Measurements from ENCODE around the gene MT1B. TPM values are rescaled to one million over a fixed set of nuclear protein-coding genes. Genes with fewer than 3 reads are reported as not detected.

Gene MT1B
- total and polyA plus RNA-seq, 9 donors, result not detected

DNA sequence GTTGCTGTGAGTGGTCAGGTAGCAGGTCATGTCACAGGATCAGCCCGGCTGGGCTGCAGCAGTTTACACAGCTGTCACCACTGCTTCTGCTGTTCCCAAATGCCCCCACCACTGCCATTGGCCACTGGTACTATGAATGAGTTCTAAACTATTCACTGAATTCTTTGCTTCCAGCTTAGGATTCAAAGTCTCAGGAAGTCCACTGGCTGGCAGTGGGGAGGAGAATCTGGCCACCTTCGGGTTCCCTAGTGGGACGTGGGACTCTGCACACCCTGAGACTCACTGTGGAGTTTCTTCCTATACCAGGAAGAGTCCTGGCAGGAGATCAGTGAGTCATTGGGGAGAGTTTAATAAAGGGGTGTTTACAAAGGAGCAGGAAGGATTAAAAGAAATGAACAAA is 37.5 kb downstream of the MT1B start:
- intact Hi-C loops (cut with DNase I), result loop anchor here in 1 of 4 donors (10.0 kb wide), 1 partner anchor 104 kb away; the partner anchor contains the start of gene MT3
- 72 to 81% (median 74%) methylated on average over 3 of the region's 3 CpGs for WGBS, 3 donors

DNA sequence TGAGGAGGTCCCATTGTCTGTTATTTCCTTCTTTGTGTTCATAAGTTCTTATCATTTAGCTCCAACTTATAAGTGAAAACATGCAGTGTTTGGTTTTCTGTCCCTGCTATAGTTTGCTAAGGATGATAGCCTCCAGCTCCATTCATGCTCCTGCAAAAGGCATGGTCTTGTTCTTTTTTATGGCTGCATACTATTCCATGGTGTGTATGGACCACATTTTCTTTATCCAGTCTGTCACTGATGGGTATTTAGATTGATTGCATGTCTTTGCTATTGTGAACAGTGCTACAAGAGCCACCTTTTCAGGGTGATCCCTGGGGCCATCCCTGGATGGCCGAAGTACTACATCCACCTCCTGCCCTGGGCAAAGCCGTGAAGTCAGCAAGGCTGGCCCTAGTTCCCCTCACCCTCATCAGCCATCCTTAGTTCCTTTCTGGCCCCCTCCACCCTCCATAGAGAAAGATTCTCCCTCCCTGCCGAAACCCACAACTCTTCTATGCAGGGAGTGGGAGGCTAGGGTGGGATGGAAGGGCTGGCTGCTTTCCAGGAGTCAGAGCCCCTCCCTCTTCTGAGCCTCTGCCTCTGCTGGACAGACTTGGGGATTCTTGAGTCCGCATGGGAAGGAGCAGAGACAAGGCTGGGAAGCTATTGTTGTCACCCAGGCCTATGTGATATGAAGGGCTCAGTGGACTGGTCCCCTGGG is 38.9 kb downstream of the MT1B start:
- 64 to 73% (median 66%) methylated on average over 4 of the region's 4 CpGs for WGBS, 3 donors
- Histone ChIP-seq H3K9me3 (no peaks in the 10 kb centered on the region), H3K27ac (no peak overlapping the region), H3K4me3 (no peak overlapping the region), H3K4me1 (ENCODE audit: insufficient read depth) (peaks cover 3% of the 10 kb centered on the region), H3K27me3 (no peaks in the 10 kb centered on the region), H3K36me3 (no peaks in the 10 kb centered on the region)
- no peak for TF ChIP-seq CTCF (IDR thresholded peaks at IDR 0.05)
- no peak for TF ChIP-seq POLR2A (IDR thresholded peaks at IDR 0.05)
- TF ChIP-seq EP300 (IDR thresholded peaks at IDR 0.05), result no peak
- intact Hi-C loops (cut with DNase I), result loop anchor here in 2 of 4 donors (5.0 to 10.0 kb wide), 3 partner anchors 166 to 798 kb away; partner anchors contain the start of gene BBS2 (in 1 of the 2)
- no peak for DNase-seq

More for the DNA sequence above, 37.5 kb downstream of the MT1B start:
- H3K27ac ChIP-seq, result no peak overlapping the region
- H3K9me3 ChIP-seq, result no peaks in the 10 kb centered on the region
- TF ChIP-seq CTCF (IDR thresholded peaks at IDR 0.05), result no peak
- TF ChIP-seq POLR2A (IDR thresholded peaks at IDR 0.05), result no peak
- no peak for TF ChIP-seq EP300 (IDR thresholded peaks at IDR 0.05)
- no peaks in the 10 kb centered on the region for H3K36me3 ChIP-seq
- DNase-seq, result no peak
- H3K27me3 ChIP-seq, result no peaks in the 10 kb centered on the region
- no peak overlapping the region for H3K4me3 ChIP-seq
- H3K4me1 ChIP-seq (ENCODE audit: insufficient read depth), result peaks cover 3% of the 10 kb centered on the region

DNA sequence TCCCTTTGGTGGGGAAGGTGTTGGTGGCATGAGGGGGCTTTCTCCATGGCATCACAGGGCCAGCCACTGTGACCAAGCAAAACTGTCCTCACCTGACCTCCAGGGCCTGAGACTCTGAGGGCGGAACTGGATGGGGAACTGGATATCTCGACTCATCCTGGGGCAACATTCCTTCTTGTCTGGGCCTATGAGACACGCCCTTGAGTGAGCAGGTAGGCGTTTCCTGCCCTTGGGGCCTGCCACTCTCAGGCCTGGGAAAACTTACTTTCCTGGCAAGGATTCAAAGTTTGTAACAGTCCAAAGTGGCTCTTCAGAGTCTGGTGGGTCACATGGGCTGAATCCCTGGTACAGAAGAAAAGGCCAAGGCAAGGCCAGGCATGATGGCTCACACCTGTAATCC is 40.2 kb downstream of the MT1B start:
- intact Hi-C loops (cut with DNase I), result loop anchor here in 2 of 4 donors (5.0 to 10.0 kb wide), 3 partner anchors 167 to 800 kb away; partner anchors contain the start of gene BBS2 (in 1 of the 2)
- no peak for TF ChIP-seq CTCF (IDR thresholded peaks at IDR 0.05)
- WGBS, 3 donors, result 57 to 69% (median 63%) methylated on average over 4 of the region's 4 CpGs
- no peaks in the 10 kb centered on the region for H3K27me3 ChIP-seq
- no peak overlapping the region for H3K27ac ChIP-seq
- H3K36me3 ChIP-seq, result no peaks in the 10 kb centered on the region
- H3K4me1 ChIP-seq (ENCODE audit: insufficient read depth), result peaks cover 3% of the 10 kb centered on the region
- H3K9me3 ChIP-seq, result no peaks in the 10 kb centered on the region
- H3K4me3 ChIP-seq, result no peak overlapping the region
- no peak for DNase-seq

- TF ChIP-seq EP300 (IDR thresholded peaks at IDR 0.05), result no peak
- no peak for TF ChIP-seq POLR2A (IDR thresholded peaks at IDR 0.05)
- no peak for TF ChIP-seq CTCF (IDR thresholded peaks at IDR 0.05)
- DNase-seq, result no peak
- Histone ChIP-seq H3K27ac (no peak overlapping the region), H3K27me3 (no peaks in the 10 kb centered on the region), H3K4me1 (ENCODE audit: insufficient read depth) (peaks cover 3% of the 10 kb centered on the region), H3K4me3 (no peak overlapping the region), H3K36me3 (no peaks in the 10 kb centered on the region), H3K9me3 (peaks cover 0 to 5% of the 10 kb centered on the region in 2 donors)
- 48 to 89% (median 50%) methylated on average over 1 of the region's 1 CpG for WGBS, 3 donors
- intact Hi-C loops (cut with DNase I), result loop anchor here in 1 of 4 donors (10.0 kb wide), 2 partner anchors 170 to 350 kb away; partner anchors contain the start of gene BBS2
Observed at GRCh38 chr16:56695246-56695645, 43.6 kb downstream of the MT1B start.
